ENCODE measurements around the gene CCNJL. TPM values are rescaled to one million over a fixed set of nuclear protein-coding genes. Genes with fewer than 3 reads are reported as not detected.

CCNJL gene
- total RNA-seq, 1 donor from 2014 or later: 29.0 TPM

- Mint-ChIP-seq H3K36me3 (ENCODE audit: insufficient read depth) (no peaks in the 10 kb centered on the region), H3K27ac (no peak overlapping the region), H3K4me1 (ENCODE audit: low read depth) (peaks cover 8% of the 10 kb centered on the region), H3K27me3 (peaks cover 4% of the 10 kb centered on the region), H3K4me3 (ENCODE audit: low read depth) (no peak overlapping the region), H3K9me3 (ENCODE audit: low read depth) (no peaks in the 10 kb centered on the region)
- no peak for TF ChIP-seq CTCF (IDR thresholded peaks at IDR 0.05; ENCODE audit: unreplicated experiment)
- DNase-seq (ENCODE audit: low spot score, unreplicated experiment): no peak
Observed at GRCh38 chr5:160353379-160353778, 41.0 kb upstream of the CCNJL start.

- Mint-ChIP-seq H3K27me3 (peaks cover 4% of the 10 kb centered on the region), H3K4me3 (ENCODE audit: low read depth) (no peak overlapping the region), H3K4me1 (ENCODE audit: low read depth) (peaks cover 6% of the 10 kb centered on the region), H3K9me3 (ENCODE audit: low read depth) (no peaks in the 10 kb centered on the region), H3K27ac (no peak overlapping the region), H3K36me3 (ENCODE audit: insufficient read depth) (no peaks in the 10 kb centered on the region)
- DNase-seq (ENCODE audit: low spot score, unreplicated experiment): no peak
- TF ChIP-seq CTCF (IDR thresholded peaks at IDR 0.05; ENCODE audit: unreplicated experiment): no peak
Observed at GRCh38 chr5:160352308-160352707, 39.9 kb upstream of the CCNJL start.

- Mint-ChIP-seq H3K4me1 (ENCODE audit: low read depth) (peaks cover 2% of the 10 kb centered on the region), H3K36me3 (ENCODE audit: insufficient read depth) (no peaks in the 10 kb centered on the region), H3K27me3 (peaks cover 3% of the 10 kb centered on the region), H3K4me3 (ENCODE audit: low read depth) (no peak overlapping the region), H3K27ac (no peak overlapping the region), H3K9me3 (ENCODE audit: low read depth) (no peaks in the 10 kb centered on the region)
- no peak for TF ChIP-seq CTCF (IDR thresholded peaks at IDR 0.05; ENCODE audit: unreplicated experiment)
- no peak for DNase-seq (ENCODE audit: low spot score, unreplicated experiment)
Observed at GRCh38 chr5:160349935-160350303, 37.6 kb upstream of the CCNJL start.

- no peaks in the 10 kb centered on the region for H3K9me3 Mint-ChIP-seq (ENCODE audit: low read depth)
- H3K36me3 Mint-ChIP-seq (ENCODE audit: insufficient read depth): no peaks in the 10 kb centered on the region
Observed at GRCh38 chr5:160349249-160349934, 37.0 kb upstream of the CCNJL start.

GRCh38 chr5:160348080-160348479, 35.7 kb upstream of the CCNJL start:
- H3K4me1 Mint-ChIP-seq (ENCODE audit: low read depth): peaks cover 3% of the 10 kb centered on the region
- H3K4me3 Mint-ChIP-seq (ENCODE audit: low read depth): no peak overlapping the region
- no peak overlapping the region for H3K27ac Mint-ChIP-seq
- TF ChIP-seq CTCF (IDR thresholded peaks at IDR 0.05; ENCODE audit: unreplicated experiment): no peak
- no peaks in the 10 kb centered on the region for H3K9me3 Mint-ChIP-seq (ENCODE audit: low read depth)
- H3K36me3 Mint-ChIP-seq (ENCODE audit: insufficient read depth): no peaks in the 10 kb centered on the region
- DNase-seq (ENCODE audit: low spot score, unreplicated experiment): no peak
- H3K27me3 Mint-ChIP-seq: peaks cover 3% of the 10 kb centered on the region

More at GRCh38 chr5:160349249-160349934, 37.0 kb upstream of the CCNJL start:
- TF ChIP-seq CTCF (IDR thresholded peaks at IDR 0.05; ENCODE audit: unreplicated experiment): no peak
- H3K4me3 Mint-ChIP-seq (ENCODE audit: low read depth): no peak overlapping the region
- no peak overlapping the region for H3K27ac Mint-ChIP-seq
- peaks cover 3% of the 10 kb centered on the region for H3K27me3 Mint-ChIP-seq
- H3K4me1 Mint-ChIP-seq (ENCODE audit: low read depth): peaks cover 2% of the 10 kb centered on the region
- no peak for DNase-seq (ENCODE audit: low spot score, unreplicated experiment)
